NCI-H345 (cell line): ENCODE results near the gene INO80C.

ENCODE experiments used
- DNase-seq: peaks from one replicate; lab custom pipeline; 2025; lab: John Stamatoyannopoulos, UW

The INO80C gene

DNA sequence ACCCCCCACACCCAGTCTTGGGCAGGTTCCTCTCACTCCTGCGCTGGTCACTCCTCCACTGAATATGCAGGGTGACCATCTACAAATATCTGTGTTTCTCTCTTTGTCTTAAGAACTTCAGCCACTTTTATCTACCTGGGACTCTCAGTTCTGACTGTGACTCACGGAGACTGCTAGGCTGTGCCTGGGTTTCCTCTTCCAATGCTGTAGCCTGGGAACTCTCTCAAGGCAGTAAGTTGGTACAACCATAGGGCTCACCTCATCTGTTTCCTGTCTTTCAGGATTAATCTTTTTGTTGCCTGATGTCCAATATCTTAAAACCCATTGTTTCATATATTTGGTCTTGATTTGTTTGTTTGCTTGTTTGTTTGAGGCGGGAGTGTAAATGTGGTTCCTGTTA is 73.4 kb downstream of the INO80C start:
- no peak for DNase-seq

GRCh38 chr18:35422237-35422636 is 75.5 kb downstream of the INO80C start:
- no peak for DNase-seq

DNA sequence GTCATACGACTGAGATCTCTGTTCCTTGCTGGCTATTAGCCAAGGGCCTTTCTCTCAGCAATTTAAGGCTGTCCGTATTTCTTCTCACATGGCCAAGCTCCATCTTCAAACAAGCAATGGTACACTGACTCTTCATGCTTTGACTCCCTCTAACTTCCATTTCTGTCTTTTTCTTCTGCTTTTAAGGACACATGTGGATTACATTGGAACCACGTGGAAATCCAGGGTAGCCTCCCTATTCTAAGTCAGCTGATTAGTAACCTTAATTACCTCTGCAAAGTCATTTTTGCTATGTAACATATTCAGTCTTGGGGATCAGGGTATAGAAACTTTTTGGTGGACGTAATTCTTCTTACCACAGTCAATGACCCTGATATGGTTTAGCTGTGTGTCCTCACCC is 79.2 kb downstream of the INO80C start:
- DNase-seq = no peak
